NK-92 treated with Interleukin-12 subunit alpha and Interleukin-12 subunit beta, amount 100 ng/mL, for 24 hours (cell line): ENCODE results near the gene TMEM44.

ENCODE experiments used
- DNase-seq: peaks from one replicate; lab custom pipeline; 2025; lab: John Stamatoyannopoulos, UW

Gene TMEM44, protein sequence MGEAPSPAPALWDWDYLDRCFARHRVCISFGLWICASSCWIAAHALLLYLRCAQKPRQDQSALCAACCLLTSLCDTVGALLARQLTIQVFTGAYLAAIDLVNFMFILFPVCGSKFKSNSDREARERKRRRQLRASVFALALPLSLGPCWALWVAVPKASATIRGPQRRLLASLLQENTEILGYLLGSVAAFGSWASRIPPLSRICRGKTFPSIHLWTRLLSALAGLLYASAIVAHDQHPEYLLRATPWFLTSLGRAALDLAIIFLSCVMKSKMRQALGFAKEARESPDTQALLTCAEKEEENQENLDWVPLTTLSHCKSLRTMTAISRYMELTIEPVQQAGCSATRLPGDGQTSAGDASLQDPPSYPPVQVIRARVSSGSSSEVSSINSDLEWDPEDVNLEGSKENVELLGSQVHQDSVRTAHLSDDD

GRCh38 chr3:194633349-194634004 lies at the start of gene TMEM44:
Gene TMEM44 (minus strand): TSS chr3:194633419. CDS start chr3:194633215, 204 bp downstream.
- DNase-seq = peak; percentile 52

DNA sequence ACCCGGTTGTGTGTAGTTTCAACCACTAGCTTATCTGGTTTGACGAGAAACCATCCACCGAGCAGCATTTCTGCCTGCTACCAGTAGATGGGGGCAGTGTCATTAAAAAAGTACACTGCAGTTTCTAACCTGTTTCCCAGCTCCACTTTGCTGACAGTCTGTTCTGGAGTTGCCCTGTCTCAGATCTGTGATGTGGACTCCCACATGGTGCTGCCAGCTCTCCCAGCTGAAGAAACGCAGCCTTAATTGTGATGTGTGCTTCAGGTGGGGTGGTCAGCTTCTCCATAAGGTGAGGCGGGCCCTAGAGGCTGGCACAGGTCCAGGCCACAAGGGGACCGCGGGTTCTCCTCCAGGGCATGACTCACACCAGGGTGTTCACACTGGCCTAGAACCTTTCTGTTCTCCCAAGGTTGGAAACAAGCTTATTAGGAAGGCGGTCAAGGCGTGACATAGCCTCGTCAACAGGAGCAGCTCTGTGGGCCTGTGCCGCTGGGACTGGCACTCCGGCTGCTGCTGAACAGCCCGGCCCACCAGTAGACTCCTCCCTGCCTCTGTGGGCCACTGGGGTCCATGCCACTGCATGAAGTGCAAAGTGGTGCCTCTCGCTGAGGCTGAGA lies 49.6 kb upstream of the TMEM44 start:
- DNase-seq = peak; percentile 40

- DNase-seq = no peak
Measured at GRCh38 chr3:194682189-194682693, 49.0 kb upstream of the TMEM44 start.

- DNase-seq = no peak
Measured at GRCh38 chr3:194680888-194681615, 47.8 kb upstream of the TMEM44 start.

- no peak for DNase-seq
Measured at GRCh38 chr3:194676471-194676870, 43.3 kb upstream of the TMEM44 start.

DNA sequence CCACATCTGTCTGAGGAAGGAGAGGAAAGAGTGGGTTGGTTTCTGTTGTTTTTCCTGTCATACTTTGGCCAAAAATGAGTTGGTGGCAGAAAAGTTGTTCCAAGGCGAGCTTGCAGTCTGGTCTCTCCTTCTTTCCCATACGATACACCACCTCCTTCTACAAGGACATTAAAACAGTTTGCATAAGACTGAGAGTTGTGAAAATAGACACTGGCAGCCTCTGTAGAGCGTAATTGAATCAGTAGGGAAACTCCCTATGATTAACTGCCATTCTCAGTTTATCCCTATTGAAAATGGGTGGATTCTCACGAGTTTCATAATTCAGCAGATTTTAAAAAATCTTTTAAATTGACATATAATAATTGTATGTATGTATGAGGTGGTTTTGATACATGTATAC lies 42.5 kb upstream of the TMEM44 start:
- no peak for DNase-seq

- no peak for DNase-seq
Measured at GRCh38 chr3:194675081-194675640, 41.9 kb upstream of the TMEM44 start.

- no peak for DNase-seq
Measured at GRCh38 chr3:194673761-194674160, 40.5 kb upstream of the TMEM44 start.

DNA sequence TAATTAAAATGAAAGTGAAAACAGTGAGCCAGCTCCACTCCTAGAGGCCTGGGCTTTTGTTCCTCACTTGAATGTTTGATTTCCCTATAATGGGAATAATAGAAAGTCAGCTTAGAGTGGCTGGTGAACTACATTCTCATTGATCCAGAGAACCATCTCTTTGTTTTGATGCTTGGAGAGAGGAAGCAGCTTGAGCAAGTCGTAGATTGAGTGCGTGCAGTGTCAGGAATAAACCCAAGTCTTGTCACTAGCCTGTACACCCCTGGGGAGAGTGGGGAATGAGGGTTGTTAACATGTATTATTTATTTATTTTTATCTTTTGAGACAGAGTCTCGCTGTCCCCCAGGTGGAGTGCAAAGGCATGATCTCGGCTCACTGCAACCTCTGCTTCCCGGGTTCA lies 39.7 kb upstream of the TMEM44 start:
- DNase-seq = no peak

DNA sequence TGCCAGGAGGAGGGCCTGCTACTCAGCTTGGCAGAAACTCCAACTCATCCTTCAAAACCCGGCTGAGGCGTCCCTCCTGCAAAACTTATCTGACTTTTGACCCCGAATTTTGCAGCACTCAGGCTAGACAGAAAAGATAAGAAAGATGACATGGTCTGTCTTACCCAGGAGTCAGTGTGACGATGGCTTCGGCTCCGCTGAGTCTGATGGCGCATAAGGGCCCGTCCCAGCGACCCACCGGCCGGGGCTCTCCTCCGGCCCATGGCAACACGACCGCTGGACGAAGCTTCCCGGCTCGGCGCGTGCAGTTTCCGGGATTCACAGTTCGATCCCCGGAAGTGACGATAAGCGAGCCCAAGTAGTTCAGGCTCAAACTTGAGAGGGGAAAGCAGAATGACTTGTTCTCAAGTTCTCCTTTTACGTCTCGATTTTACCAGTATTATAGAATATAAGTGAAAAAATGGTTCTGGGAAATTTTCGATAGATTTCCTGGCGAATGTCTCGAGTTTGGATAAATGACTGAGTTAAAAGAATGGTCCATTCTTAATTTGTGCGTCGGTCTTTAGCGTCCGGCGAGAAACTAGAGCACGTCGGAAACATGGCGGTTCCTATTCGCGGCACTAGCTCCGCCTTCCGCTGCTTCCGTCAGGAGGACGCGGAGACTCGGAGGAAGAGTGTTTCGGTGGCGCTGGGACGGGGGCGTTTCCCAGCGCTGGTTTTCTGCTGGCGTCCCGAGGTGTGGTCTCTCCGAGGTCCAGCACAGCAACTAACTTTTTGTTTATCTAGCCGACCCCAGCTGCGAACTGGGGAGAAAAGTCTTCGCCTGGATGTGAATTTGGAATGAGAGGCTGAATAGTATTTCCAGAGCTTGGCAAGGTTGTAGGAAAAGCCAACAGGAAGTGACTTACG lies 38.9 kb upstream of the TMEM44 start, which contains the start of gene LSG1:
Gene LSG1, minus strand, starts transcription at position 292 of the 909 bp plus-strand sequence. Its CDS starts 29 bp downstream, at position 263.
- peak; percentile 85 for DNase-seq

- no peak for DNase-seq
Measured at GRCh38 chr3:194671511-194671899, 38.3 kb upstream of the TMEM44 start.

- no peak for DNase-seq
Measured at GRCh38 chr3:194667363-194667762, 34.1 kb upstream of the TMEM44 start.

- no peak for DNase-seq
Measured at GRCh38 chr3:194664857-194665256, 31.6 kb upstream of the TMEM44 start.

DNA sequence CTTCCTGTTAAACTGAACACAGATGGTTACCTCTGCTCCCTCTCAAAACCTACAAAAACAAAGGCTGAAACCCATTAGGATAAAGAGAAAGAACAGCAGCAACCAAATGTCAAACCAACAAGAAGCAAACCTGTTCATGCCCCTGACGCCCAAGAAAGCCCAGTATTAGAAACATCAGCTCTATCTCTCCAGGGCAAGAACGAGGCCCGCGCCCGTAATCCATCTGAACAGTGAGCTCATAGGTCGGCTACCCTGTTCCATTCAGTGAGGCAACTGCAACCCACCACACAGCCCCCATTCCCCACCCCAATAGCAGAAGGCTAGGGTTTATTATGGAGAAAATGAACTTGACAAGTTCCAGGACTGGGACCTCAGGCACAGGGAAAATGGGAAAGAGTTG lies 28.7 kb upstream of the TMEM44 start:
- no peak for DNase-seq

DNA sequence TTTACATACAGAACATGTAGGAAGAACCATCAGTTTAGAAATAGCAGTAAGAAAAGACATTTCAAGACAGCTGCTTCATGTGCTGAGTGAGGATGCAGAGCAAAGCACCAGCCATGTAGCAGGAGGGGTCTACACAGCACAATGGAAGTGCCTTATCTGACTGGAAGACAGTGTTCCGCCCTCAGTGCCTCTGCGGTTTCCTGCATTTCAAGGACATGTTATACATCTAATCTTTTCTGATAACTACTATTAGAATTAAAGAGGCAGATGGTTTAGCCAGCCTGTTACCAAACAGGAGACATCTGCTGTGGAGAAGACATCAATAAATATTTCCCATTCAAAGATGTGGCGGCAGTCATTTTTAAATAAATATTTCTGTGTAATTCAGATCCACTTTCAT lies 28.2 kb upstream of the TMEM44 start:
- no peak for DNase-seq

GRCh38 chr3:194659778-194660177 lies 26.6 kb upstream of the TMEM44 start:
- no peak for DNase-seq

DNA sequence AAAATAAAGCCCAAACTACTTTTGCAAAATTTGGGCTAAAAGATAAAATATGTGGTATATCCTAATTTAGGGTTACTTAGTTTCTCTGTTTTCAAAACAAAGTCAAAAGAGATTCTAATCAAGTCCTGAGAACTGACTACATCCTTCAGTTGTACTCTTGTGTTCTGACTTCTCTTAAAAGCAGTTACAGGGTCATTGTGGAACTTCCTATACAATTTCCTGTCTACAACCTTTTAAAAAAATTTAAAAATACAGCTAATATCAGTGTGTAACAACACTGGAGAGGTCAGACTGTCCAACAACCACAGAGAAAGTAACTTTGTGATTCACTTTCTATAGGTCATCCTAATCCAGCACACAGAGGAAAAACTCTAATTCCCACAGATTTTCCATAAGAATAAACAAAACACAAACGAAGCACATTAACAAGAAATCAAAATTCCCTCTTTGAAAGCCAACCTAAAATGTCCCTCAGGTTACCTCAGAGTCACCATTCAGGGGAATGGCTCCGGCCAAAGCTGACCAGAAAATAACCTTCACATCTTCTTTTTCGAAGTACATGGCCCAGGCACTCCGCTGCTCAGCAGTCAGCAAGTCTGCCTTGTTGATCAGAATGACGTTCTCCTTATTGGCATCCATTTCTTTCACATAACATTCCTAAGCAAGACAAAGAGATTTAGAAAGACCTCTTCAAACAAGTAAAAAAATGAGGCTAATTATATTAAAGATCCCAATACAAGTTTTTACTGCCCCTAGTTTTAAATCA lies 25.4 kb upstream of the TMEM44 start:
- DNase-seq = no peak

DNA sequence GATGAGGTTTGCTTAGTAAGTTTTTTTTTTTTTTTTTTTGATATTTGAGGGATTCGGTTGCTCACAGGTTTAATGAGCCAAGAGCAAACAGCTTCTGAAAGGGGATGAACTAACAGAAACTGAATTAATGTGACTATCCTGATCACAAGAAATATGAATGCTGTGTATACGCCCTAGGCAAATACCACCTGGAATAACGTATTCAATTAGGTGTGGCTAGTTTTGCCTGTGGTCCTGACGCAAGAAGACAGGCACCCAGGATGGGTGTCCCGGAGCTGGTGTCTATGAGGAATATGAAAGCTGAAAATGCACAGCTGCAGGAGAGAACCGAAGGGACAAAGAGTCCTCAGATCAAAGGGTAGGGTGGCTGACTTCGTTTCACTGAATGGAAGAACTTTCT lies 24.2 kb upstream of the TMEM44 start:
- DNase-seq = no peak

- no peak for DNase-seq
Measured at GRCh38 chr3:194654443-194654842, 21.2 kb upstream of the TMEM44 start.

- no peak for DNase-seq
Measured at GRCh38 chr3:194647747-194648146, 14.5 kb upstream of the TMEM44 start.
